ENCODE data around the gene SFTPB.

The SFTPB gene

GRCh38 chr2:85710687-85711577 lies 42.9 kb upstream of the SFTPB start:
- Histone ChIP-seq H3K4me1 (ENCODE audit: control insufficient read depth in 1 of 2, insufficient read depth in 2 of 2, low read length in 2 of 2) (peaks cover 26 to 33% of the 10 kb centered on the region in 2 donors), H3K4me3 (ENCODE audit: low read depth in 1 of 2, low read length in 2 of 2) (no peak overlapping the region), H3K36me3 (ENCODE audit: control insufficient read depth in 1 of 2, insufficient read depth in 2 of 2, low read length in 2 of 2) (no peaks in the 10 kb centered on the region), H3K27me3 (ENCODE audit: control insufficient read depth in 1 of 2, insufficient read depth in 2 of 2, low read length in 2 of 2) (peaks cover 4% of the 10 kb centered on the region in 2 donors), H3K27ac (ENCODE audit: low read depth, low read length) (peak overlapping the region; percentile 65), H3K9ac (ENCODE audit: low read depth in 1 of 2, low read length in 2 of 2) (no peak overlapping the region), H3K9me3 (ENCODE audit: control insufficient read depth in 1 of 2, low read length in 2 of 2) (no peaks in the 10 kb centered on the region)

- H3K36me3 ChIP-seq (ENCODE audit: control insufficient read depth in 1 of 2, insufficient read depth in 2 of 2, low read length in 2 of 2): no peaks in the 10 kb centered on the region
- no peak overlapping the region for H3K27ac ChIP-seq (ENCODE audit: low read depth, low read length)
- no peaks in the 10 kb centered on the region for H3K9me3 ChIP-seq (ENCODE audit: control insufficient read depth in 1 of 2, low read length in 2 of 2)
- peaks cover 4% of the 10 kb centered on the region in 2 donors for H3K27me3 ChIP-seq (ENCODE audit: control insufficient read depth in 1 of 2, insufficient read depth in 2 of 2, low read length in 2 of 2)
- no peak overlapping the region for H3K9ac ChIP-seq (ENCODE audit: low read depth in 1 of 2, low read length in 2 of 2)
- no peak overlapping the region for H3K4me3 ChIP-seq (ENCODE audit: low read depth in 1 of 2, low read length in 2 of 2)
- peaks cover 32 to 42% of the 10 kb centered on the region in 2 donors for H3K4me1 ChIP-seq (ENCODE audit: control insufficient read depth in 1 of 2, insufficient read depth in 2 of 2, low read length in 2 of 2)
These were observed 41.4 kb upstream of the SFTPB start for GRCh38 chr2:85709401-85709811.

DNA sequence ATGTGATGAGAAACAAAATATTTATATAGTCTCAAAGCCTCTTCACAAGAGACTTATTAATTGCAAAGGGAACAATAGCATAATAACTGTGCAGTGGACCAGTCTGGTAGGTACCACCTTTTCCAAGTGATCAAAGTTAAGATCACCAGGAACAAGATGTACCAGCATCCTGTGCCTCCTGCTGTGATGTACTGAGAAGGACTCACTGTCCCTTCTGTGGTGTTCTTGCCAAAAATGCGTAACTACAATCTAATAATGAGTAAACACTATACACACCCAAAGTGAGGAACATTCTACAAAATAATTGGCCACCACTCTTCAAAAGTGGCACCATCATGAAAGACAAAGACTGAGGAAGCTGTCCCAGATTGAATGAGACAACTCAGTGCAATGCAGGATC lies 40.6 kb upstream of the SFTPB start:
- no peak overlapping the region for H3K9ac ChIP-seq (ENCODE audit: low read depth in 1 of 2, low read length in 2 of 2)
- peaks cover 4% of the 10 kb centered on the region in 2 donors for H3K27me3 ChIP-seq (ENCODE audit: control insufficient read depth in 1 of 2, insufficient read depth in 2 of 2, low read length in 2 of 2)
- H3K9me3 ChIP-seq (ENCODE audit: control insufficient read depth in 1 of 2, low read length in 2 of 2): no peaks in the 10 kb centered on the region
- H3K27ac ChIP-seq (ENCODE audit: low read depth, low read length): no peak overlapping the region
- no peak overlapping the region for H3K4me3 ChIP-seq (ENCODE audit: low read depth in 1 of 2, low read length in 2 of 2)
- no peaks in the 10 kb centered on the region for H3K36me3 ChIP-seq (ENCODE audit: control insufficient read depth in 1 of 2, insufficient read depth in 2 of 2, low read length in 2 of 2)
- H3K4me1 ChIP-seq (ENCODE audit: control insufficient read depth in 1 of 2, insufficient read depth in 2 of 2, low read length in 2 of 2): peaks cover 32 to 42% of the 10 kb centered on the region in 2 donors

GRCh38 chr2:85707304-85707703 lies 39.3 kb upstream of the SFTPB start:
- Histone ChIP-seq H3K4me3 (ENCODE audit: low read depth in 1 of 2, low read length in 2 of 2) (no peak overlapping the region), H3K9ac (ENCODE audit: low read depth in 1 of 2, low read length in 2 of 2) (no peak overlapping the region), H3K4me1 (ENCODE audit: control insufficient read depth in 1 of 2, insufficient read depth in 2 of 2, low read length in 2 of 2) (peaks cover 26 to 35% of the 10 kb centered on the region in 2 donors), H3K36me3 (ENCODE audit: control insufficient read depth in 1 of 2, insufficient read depth in 2 of 2, low read length in 2 of 2) (no peaks in the 10 kb centered on the region), H3K27me3 (ENCODE audit: control insufficient read depth in 1 of 2, insufficient read depth in 2 of 2, low read length in 2 of 2) (peaks cover 4% of the 10 kb centered on the region in 2 donors), H3K9me3 (ENCODE audit: control insufficient read depth in 1 of 2, low read length in 2 of 2) (no peaks in the 10 kb centered on the region), H3K27ac (ENCODE audit: low read depth, low read length) (no peak overlapping the region)

DNA sequence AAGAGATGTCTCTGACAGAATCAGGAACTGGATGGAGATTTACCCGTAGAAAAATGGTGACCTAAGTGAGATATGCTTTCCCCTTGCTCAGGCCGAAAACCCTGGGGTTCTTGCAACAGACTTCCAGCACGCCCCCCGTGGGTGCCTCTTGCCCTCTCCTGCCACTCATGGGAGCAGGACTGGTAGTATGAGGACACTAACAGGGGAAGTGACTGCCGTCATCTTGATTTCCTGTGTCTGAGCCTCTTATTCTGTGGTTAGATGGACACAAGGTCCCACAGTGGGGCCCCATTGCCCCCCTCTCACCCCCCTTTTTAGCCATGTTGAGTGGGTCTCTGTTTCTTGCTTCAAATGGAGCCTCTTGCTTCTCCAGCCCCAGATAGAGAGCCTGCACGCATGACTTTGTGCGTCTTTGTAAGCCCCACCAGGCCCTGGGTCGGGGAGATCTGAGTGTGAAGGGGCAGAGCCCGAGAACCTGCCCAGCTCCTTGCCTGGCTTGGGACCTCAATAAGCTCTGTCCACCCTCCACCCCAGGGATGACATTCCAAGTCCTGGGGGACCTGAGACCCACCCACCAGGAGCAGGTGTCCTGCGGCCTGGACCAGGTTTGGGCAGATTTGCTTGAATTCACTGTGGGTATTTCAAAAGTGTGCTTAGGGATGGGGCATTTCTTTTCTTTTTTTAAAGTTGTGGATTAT lies 38.7 kb upstream of the SFTPB start:
- Histone ChIP-seq H3K9ac (ENCODE audit: low read depth in 1 of 2, low read length in 2 of 2) (no peak overlapping the region), H3K9me3 (ENCODE audit: control insufficient read depth in 1 of 2, low read length in 2 of 2) (no peaks in the 10 kb centered on the region), H3K4me1 (ENCODE audit: control insufficient read depth in 1 of 2, insufficient read depth in 2 of 2, low read length in 2 of 2) (peaks cover 26 to 32% of the 10 kb centered on the region in 2 donors), H3K27me3 (ENCODE audit: control insufficient read depth in 1 of 2, insufficient read depth in 2 of 2, low read length in 2 of 2) (peaks cover 4% of the 10 kb centered on the region in 2 donors), H3K27ac (ENCODE audit: low read depth, low read length) (no peak overlapping the region), H3K4me3 (ENCODE audit: low read depth in 1 of 2, low read length in 2 of 2) (no peak overlapping the region), H3K36me3 (ENCODE audit: control insufficient read depth in 1 of 2, insufficient read depth in 2 of 2, low read length in 2 of 2) (no peaks in the 10 kb centered on the region)

DNA sequence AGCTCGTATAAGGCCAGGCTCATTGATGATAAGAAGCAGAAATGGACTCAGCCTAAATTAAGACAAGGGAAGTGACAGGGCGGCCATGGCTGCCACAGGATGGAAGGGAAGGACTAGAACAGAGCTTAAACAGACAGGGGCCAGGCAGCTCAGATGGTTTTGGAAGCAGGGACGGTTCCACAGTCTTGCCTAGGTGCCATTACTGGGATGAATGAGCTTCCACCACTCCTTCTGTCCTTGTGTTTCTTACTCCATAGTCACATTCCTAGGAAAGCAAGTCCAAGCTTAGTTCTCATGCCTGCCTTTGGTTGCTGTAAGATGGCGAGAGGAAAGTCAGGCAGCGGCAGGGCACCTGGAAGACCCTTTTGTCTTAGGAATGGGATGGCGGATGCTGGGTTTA lies 38.1 kb upstream of the SFTPB start:
- peaks cover 23 to 27% of the 10 kb centered on the region in 2 donors for H3K4me1 ChIP-seq (ENCODE audit: control insufficient read depth in 1 of 2, insufficient read depth in 2 of 2, low read length in 2 of 2)
- H3K27ac ChIP-seq (ENCODE audit: low read depth, low read length): no peak overlapping the region
- no peak overlapping the region for H3K4me3 ChIP-seq (ENCODE audit: low read depth in 1 of 2, low read length in 2 of 2)
- H3K9ac ChIP-seq (ENCODE audit: low read depth in 1 of 2, low read length in 2 of 2): no peak overlapping the region
- H3K9me3 ChIP-seq (ENCODE audit: control insufficient read depth in 1 of 2, low read length in 2 of 2): no peaks in the 10 kb centered on the region
- no peaks in the 10 kb centered on the region for H3K36me3 ChIP-seq (ENCODE audit: control insufficient read depth in 1 of 2, insufficient read depth in 2 of 2, low read length in 2 of 2)
- peaks cover 4% of the 10 kb centered on the region in 2 donors for H3K27me3 ChIP-seq (ENCODE audit: control insufficient read depth in 1 of 2, insufficient read depth in 2 of 2, low read length in 2 of 2)

DNA sequence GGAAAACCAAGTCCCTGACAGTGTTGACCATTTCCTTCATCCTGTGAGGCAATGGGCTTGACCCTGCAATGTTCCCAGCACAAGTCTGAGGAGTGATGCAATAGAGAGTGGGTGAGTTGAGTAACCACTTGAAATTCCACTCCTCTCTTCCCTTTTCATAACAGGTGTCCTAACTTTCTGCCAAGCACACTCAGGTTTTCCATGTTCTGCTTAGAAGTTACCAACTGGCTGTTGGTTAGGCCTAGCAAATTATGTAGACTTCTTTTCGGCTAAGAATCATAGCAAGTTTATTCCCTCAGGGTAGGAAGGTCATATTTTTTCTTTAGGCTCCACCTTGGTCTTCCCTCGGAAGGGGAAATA lies 37.7 kb upstream of the SFTPB start:
- Histone ChIP-seq H3K4me3 (ENCODE audit: low read depth in 1 of 2, low read length in 2 of 2) (no peak overlapping the region), H3K9me3 (ENCODE audit: control insufficient read depth in 1 of 2, low read length in 2 of 2) (no peaks in the 10 kb centered on the region), H3K4me1 (ENCODE audit: control insufficient read depth in 1 of 2, insufficient read depth in 2 of 2, low read length in 2 of 2) (peaks cover 19 to 24% of the 10 kb centered on the region in 2 donors), H3K27ac (ENCODE audit: low read depth, low read length) (peak overlapping the region; percentile 42), H3K9ac (ENCODE audit: low read depth in 1 of 2, low read length in 2 of 2) (no peak overlapping the region), H3K27me3 (ENCODE audit: control insufficient read depth in 1 of 2, insufficient read depth in 2 of 2, low read length in 2 of 2) (peaks cover 2 to 4% of the 10 kb centered on the region in 2 donors), H3K36me3 (ENCODE audit: control insufficient read depth in 1 of 2, insufficient read depth in 2 of 2, low read length in 2 of 2) (no peaks in the 10 kb centered on the region)

- peak overlapping the region; percentile 42 for H3K27ac ChIP-seq (ENCODE audit: low read depth, low read length)
- no peaks in the 10 kb centered on the region for H3K9me3 ChIP-seq (ENCODE audit: control insufficient read depth in 1 of 2, low read length in 2 of 2)
- no peaks in the 10 kb centered on the region for H3K36me3 ChIP-seq (ENCODE audit: control insufficient read depth in 1 of 2, insufficient read depth in 2 of 2, low read length in 2 of 2)
- H3K27me3 ChIP-seq (ENCODE audit: control insufficient read depth in 1 of 2, insufficient read depth in 2 of 2, low read length in 2 of 2): peaks cover 0 to 4% of the 10 kb centered on the region in 2 donors
- peak overlapping the region in 1 of 2 donors; percentile 22 for H3K9ac ChIP-seq (ENCODE audit: low read depth in 1 of 2, low read length in 2 of 2)
- no peak overlapping the region for H3K4me3 ChIP-seq (ENCODE audit: low read depth in 1 of 2, low read length in 2 of 2)
- H3K4me1 ChIP-seq (ENCODE audit: control insufficient read depth in 1 of 2, insufficient read depth in 2 of 2, low read length in 2 of 2): peaks cover 13 to 18% of the 10 kb centered on the region in 2 donors
These were observed 37.0 kb upstream of the SFTPB start for GRCh38 chr2:85704800-85705679.

DNA sequence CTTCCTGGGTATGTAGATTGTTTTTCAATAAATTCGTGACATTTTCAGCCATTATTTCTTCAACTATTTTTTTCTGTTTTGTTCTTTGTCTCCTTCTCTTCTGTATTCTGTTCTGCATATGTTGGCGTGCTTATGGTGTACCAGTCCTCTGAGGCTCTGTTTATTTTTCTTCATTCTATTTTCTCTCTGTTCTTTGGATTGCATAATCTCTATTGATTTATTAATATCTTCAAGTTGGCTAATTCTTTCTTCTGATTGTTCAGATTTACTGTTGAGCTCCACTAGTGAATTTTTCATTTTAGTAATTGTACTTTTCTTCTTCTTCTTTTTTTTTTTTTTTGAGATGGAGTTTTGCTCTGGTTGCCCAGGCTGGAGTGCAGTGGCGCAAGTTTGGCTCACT lies 36.0 kb upstream of the SFTPB start:
- no peak overlapping the region for H3K27ac ChIP-seq (ENCODE audit: low read depth, low read length)
- H3K36me3 ChIP-seq (ENCODE audit: control insufficient read depth in 1 of 2, insufficient read depth in 2 of 2, low read length in 2 of 2): no peaks in the 10 kb centered on the region
- H3K4me1 ChIP-seq (ENCODE audit: control insufficient read depth in 1 of 2, insufficient read depth in 2 of 2, low read length in 2 of 2): peaks cover 9 to 11% of the 10 kb centered on the region in 2 donors

More for the DNA sequence above, 36.0 kb upstream of the SFTPB start:
- Histone ChIP-seq H3K9me3 (ENCODE audit: control insufficient read depth in 1 of 2, low read length in 2 of 2) (no peaks in the 10 kb centered on the region), H3K27me3 (ENCODE audit: control insufficient read depth in 1 of 2, insufficient read depth in 2 of 2, low read length in 2 of 2) (peaks cover 0 to 4% of the 10 kb centered on the region in 2 donors), H3K9ac (ENCODE audit: low read depth in 1 of 2, low read length in 2 of 2) (no peak overlapping the region), H3K4me3 (ENCODE audit: low read depth in 1 of 2, low read length in 2 of 2) (no peak overlapping the region)
